ENCODE measurements around the gene CCDC50.

CCDC50 gene

GRCh38 chr3:191444569-191444968 lies 115.4 kb downstream of the CCDC50 start:
- TF ChIP-seq CTCF (IDR thresholded peaks at IDR 0.05) (no peak), ZFX (IDR thresholded peaks at IDR 0.05; ENCODE audit: borderline replicate concordance) (no peak)
- no peak overlapping the region for H3K27ac ChIP-seq
